Stimulated activated CD4-positive, alpha-beta T cell treated with anti-CD3 and anti-CD28 coated beads, Interleukin-1b, Interleukin-23, amount 100 ng/mL, for 1 hour (primary cell): Measurements from ENCODE around the gene ETV7.

Experiments
- DNase-seq, 2 donors: peaks; one replicate each; pipeline ENCODE4 v3.0.0-alpha.2; 2020; ENCODE audit warnings: low read depth in 2 of 2

The ETV7 gene

DNA sequence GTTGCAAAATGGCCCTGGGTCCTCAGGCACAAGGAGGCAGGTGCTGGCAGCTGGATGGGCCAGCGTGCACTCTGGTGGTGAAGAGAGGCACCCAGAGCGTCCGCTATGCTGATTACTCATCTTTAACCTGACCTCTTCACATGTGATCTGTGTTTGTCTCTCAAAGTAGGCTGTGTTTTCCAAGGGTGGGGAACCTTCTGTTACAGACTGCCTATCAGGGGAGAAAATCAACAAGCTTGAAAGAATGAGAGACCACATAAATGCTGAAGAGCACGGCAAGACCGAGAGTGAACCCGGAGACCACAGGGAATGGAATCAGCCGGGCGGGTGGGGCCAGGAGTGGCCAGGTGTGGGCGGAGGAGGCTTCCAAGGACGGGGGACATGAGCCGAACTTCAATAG, 67.0 kb downstream of the ETV7 start:
- DNase-seq = no peak

GRCh38 chr6:36319821-36320220, 67.6 kb downstream of the ETV7 start:
- no peak for DNase-seq

DNA sequence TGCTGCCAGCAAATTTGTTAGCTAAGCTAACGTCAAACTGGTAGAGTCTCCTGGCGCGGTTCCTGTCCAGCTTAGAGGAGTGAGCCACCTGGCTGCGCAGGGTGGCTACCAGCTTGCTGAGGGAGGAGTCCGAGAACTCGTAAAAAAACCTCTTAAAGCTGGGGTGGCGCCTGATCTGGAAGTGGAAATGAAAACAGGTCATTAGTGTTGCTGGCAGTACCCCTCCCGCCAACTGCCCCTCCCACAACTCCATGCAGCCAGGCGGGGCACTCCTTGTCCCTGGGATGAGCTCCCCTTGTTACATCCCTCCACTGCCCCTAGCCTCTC, 68.1 kb downstream of the ETV7 start:
- no peak for DNase-seq

- DNase-seq = no peak
Observed at GRCh38 chr6:36318690-36319435, 68.6 kb downstream of the ETV7 start.

DNA sequence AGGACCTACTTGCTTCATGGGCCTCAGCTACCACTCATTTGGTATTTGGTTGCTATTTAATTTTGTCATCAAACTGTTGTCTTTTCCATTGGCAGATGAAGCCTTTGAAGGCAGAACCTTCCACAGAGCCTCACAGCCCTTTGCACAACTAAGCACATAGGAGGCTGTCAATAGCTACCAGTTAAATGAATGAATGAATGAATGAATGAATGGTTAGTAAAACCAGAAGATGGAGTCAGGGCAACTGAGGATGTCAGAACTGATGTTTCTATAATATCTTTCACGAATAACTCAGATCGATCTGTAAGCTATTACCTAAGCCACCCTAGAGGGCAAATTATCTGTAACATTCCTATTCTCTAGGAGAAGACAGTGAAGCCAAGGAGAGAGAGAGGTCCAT, 69.8 kb downstream of the ETV7 start:
- no peak for DNase-seq
